NCI-H1694 treated with DMSO at 0.1 percent for 48 hours (cell line): ENCODE data around the gene PERP.
"Not testable (repeated sequence)": the region's sequence is repeated elsewhere in the genome, so short reads cannot be mapped to it uniquely, and the experiment has no call there.

Experiments
- DNase-seq: peaks from one replicate; lab custom pipeline; 2025; lab: John Stamatoyannopoulos, UW

The PERP gene

GRCh38 chr6:138107078-138107751, at the start of gene PERP:
PERP (minus strand) TSS chr6:138107419; CDS start chr6:138107340, 79 bp downstream.
- peak; percentile 30 for DNase-seq

GRCh38 chr6:138155443-138155842, 48.2 kb upstream of the PERP start:
- DNase-seq, result no peak

GRCh38 chr6:138146544-138146943, 39.3 kb upstream of the PERP start:
- no peak for DNase-seq

- no peak for DNase-seq
Observed at GRCh38 chr6:138145402-138145801, 38.2 kb upstream of the PERP start.

- no peak for DNase-seq
Observed at GRCh38 chr6:138142806-138143205, 35.6 kb upstream of the PERP start.

- DNase-seq, result no peak
Observed at GRCh38 chr6:138129190-138129589, 22.0 kb upstream of the PERP start.

GRCh38 chr6:138128096-138128495, 20.9 kb upstream of the PERP start:
- DNase-seq, result no peak

- DNase-seq, result no peak
Observed at GRCh38 chr6:138124096-138124495, 16.9 kb upstream of the PERP start.

- DNase-seq, result no peak
Observed at GRCh38 chr6:138119976-138120375, 12.8 kb upstream of the PERP start.

- not testable (repeated sequence) for DNase-seq
Observed at GRCh38 chr6:138119229-138119628, 12.0 kb upstream of the PERP start.

GRCh38 chr6:138117376-138117914, 10.2 kb upstream of the PERP start:
- DNase-seq, result no peak

- DNase-seq, result no peak
Observed at GRCh38 chr6:138116661-138116999, 9.4 kb upstream of the PERP start.

GRCh38 chr6:138115877-138116660, 8.8 kb upstream of the PERP start:
- peak; percentile 47 for DNase-seq

- DNase-seq, result no peak
Observed at GRCh38 chr6:138115201-138115600, 8.0 kb upstream of the PERP start.

- DNase-seq, result no peak
Observed at GRCh38 chr6:138113588-138114210, 6.5 kb upstream of the PERP start.

GRCh38 chr6:138110229-138110628, 3.0 kb upstream of the PERP start:
- no peak for DNase-seq

GRCh38 chr6:138109042-138109997, 2.1 kb upstream of the PERP start:
- DNase-seq, result peak; percentile 73

- DNase-seq, result no peak
Observed at GRCh38 chr6:138107752-138108592, 753 bp upstream of the PERP start.

- no peak for DNase-seq
Observed at GRCh38 chr6:138106665-138107077, 548 bp downstream of the PERP start.

- peak; percentile 10 for DNase-seq
Observed at GRCh38 chr6:138105880-138106664, 1.1 kb downstream of the PERP start.
